Umbilical cord (tissue), 2 donors: Measurements from ENCODE around the gene PIGO. TPM values are rescaled to one million over a fixed set of nuclear protein-coding genes. Genes with fewer than 3 reads are reported as not detected.
A peak's percentile ranks its signal among the peaks of the same experiment; 100 is the strongest.

Source experiments
- DNase-seq: peaks from one replicate; pipeline ENCODE4 v3.0.0-alpha.2; 2015; ENCODE audit warnings: low spot score
- total RNA-seq: library from RNA; depleted of rRNA; stranded (reverse); fragments of >200 nt; gene quantifications from one replicate; pipeline ENCODE4 v1.2.3, GENCODE V29; 2014; ENCODE audit warnings: low replicate concordance; ENCODE audit not compliant: insufficient read depth

Gene PIGO
- total RNA-seq, 1 donor from 2014 or later: 3.9 TPM

DNA sequence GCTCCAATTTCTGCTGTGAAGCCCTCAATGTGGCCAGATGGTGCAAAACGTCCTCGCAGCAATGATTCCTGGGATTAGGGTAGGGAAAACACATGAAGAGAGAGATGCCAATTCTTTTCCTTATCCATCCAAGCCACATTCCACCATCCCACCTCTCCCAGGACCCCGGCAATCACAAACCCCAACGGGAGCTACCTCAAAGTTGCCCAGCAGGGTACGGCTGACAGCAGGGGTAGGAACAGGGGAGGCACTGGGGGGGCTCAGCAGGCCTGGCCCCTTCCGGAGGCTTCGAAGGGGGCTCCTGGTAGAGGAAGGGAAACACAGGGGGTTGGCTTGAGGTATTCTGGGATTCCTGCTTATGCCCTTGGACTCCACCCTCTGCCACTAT, 9.9 kb upstream of the PIGO start:
- no peak for DNase-seq

DNA sequence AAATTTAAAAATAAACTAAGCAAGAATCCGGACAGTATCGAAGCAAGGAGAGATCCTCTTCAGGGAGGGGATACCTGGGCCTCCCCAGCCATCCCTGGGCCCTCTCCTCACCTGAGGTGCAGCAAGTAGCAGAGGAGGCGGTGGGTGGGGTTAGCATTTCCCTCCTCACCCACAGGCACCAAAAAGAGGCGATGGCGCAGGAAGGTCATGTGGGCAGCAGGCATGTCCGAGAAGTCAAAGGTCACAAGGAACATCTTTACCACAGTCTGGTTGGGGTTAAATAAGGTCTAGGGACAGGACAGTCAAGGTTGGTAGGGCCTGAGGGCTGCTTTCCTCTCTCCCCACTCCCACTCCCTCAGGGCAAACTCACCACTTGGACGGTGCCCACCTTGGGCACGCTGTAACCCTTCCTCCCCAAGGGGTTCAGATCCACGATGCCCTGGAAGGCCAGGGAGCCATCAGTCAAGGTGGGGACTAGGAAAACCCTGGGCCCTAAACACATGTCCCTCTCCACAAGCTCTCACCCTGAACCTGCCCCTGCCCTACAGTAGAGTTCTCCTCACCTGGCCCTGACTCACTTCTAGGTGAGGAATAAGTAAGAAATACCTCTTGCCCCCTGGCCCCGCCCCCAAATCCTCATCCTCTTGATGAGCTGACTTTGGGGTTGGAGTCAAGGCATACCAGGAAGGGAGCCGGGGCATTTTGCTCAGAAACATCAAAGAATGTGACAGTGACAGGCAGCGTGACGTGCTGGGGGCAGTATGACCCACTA, 9.4 kb upstream of the PIGO start:
- DNase-seq: no peak

DNA sequence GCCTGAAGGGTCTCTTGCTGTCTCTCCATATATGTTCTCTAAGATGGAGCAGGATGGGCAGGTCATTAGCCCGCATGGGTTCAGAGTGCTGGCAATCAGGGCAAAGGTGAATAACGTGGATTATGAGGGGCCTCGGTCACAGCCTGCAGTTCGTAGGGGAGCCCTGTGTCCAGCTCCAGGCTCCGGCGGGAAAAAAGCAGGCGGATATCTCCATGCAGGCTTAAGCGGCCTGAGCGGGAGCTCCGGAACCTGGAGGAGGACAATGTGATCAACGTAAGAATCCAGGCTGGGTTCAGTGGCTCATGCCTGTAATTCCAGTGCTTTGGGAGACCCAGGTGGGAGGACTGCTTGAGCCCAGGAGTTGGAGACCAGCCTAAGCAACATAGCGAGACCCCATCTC, 8.7 kb upstream of the PIGO start:
- DNase-seq: no peak

DNA sequence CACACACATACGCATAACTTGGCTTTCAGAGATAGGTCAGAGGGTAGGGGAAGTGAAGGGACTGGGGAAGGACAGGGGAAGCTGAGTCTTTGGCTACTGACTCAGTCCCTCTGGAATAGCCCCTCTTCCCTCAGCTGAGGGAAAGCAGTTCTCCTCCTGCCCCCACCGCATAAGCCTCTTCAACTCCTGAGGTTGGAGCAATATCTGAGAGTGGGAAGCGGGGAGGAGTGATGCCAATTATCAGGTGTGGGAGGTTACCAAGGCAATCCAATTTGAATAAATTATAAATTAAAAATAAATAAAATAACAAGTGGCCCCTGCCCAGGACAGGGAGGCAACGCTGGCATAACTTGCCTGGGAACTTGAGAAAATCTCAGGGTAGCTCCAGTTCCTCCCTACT, 8.2 kb upstream of the PIGO start:
- DNase-seq: no peak

DNA sequence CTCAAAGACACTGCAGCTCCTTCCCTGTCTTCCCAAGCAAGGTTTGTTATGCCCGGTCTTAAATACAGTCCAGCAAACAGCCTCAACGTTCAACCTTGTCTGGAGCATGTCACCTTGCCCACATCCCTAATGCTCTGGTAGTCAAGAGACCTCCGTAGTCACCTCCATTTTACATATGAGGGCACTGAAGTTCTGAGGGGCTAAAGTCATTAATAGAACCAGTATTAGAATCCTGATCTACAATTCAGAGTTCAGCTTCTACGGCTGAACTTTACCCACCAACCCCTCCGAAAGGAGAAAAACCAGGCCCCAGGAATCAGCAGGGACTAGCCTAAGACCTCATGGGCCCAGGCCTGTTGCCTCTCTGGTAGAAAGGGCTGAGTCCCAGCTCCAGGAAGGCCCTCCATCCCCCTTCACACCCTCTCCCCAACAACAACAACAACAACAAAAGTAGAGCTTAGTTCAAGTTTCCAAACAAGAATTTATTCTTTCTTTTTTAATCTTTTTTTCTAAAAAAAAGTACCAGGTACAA, 7.3 kb upstream of the PIGO start:
- DNase-seq: no peak

DNA sequence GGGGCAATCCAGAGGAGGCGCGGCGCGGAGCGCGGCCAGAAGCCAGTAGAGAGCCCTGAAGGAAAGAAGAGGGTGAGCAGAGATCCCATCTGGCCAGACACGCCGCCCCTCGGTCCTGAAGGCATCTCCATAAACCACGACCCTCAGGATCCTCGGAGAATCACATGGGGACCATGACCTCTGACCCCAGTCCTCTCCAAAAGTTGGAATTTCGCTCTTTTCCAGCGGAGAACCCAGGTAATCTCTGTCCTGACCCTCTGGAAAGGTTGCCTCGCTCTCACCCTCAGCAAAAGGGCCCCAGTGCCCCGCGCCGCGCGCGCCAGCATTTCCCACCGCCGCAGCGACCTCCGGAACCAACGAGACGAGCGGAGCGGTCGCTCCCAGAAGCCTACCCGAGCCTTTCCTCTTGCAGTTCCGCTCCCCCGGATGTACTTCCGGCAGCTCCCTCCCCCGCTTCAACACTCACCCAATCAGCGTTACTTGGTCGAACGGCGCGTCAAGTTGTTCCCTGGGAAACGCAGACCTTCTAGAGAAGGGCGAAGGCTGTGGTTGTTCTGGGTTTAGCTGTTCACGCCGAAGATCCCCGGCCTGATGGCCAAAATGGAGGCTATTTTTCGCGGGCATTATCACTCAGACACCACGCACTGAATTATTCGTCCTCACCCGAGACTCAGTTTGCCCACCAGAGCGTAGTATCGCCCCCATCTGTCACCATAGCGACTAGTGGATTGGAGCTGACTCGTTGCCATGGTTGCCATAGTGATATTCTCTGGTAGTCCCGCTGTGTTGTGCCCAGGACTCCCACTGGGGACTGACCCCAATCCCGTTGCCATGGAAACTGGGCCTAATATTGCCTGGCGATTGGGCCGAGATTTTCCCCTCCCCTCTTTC, 6.6 kb upstream of the PIGO start, which contains the start of gene STOML2:
Gene STOML2, minus strand, starts transcription at position 363 of the 891 bp plus-strand sequence. Its CDS starts 37 bp downstream, at position 326.
- peak; percentile 99 for DNase-seq

DNA sequence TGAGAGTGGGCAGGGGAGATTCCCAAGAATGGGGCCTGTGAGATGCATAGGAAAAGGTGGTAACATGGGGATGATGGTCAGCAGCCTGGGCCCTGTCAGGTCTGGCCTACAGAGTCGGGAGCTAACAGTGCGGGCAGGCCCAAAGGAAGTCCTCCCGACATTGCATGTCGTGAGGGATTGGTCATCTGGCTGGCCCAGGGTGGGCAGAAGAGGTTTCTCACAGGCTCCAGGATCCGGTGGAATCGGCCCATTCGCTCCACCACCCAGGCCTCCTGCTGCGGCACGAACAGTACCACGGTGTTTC, 6.0 kb upstream of the PIGO start:
- DNase-seq: no peak

DNA sequence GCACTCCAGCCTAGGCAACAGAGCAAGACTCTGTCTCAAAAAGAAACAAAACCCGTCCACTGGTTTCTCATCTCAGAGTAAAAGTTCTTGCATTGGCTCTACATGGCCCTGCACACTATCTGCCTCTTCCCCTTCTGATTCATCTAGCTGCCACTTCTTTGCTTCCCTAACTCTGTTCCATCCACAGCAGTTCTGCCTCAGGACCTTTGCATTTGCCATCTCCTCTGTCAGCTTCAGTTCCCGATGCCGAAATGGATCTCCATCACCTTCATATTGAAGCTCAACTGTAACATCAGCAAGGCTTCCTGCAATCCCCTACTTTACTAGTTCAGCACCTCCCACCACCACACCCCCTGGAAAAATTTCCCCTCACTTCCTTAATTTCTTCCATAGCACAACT, 1.2 kb upstream of the PIGO start:
- no peak for DNase-seq

DNA sequence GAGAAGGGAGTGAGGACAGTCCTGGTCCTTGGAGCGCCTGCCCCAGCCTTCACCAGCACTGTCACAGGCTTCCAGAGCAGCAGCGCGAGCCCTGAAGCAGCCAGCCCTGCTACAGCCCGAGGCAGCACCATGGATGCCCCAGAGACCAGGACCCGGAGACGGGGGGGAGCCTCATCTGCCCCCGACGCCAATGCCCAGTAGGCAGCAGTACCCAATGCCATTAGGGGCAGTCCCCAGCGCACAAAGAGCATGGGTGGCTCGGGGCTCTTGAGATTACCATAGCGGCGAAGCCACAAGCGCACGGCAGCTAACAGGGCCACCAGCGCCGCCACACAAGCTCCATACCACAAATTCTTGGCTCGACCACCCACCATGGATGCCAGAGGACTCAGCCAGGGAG, 4.9 kb downstream of the PIGO start:
- no peak for DNase-seq

DNA sequence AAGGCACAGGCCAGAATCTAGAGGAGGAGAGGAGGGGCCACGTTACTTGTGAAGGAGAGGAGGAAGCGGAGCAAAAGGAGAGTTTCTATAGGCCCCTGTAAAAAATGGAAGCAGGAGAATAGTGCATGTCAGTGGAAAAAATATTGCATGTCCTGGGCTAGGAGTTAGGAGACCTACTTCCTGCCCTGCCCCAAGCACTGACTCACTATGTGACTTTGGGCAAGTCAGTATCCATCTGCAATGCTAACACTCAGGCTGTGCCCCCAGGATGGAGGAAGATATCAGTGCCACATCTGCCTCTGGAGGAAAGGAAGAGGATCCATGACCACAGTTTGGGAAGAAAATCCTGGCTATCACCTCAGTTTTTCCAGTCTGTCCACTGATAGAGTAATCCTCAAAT, 7.0 kb downstream of the PIGO start:
- no peak for DNase-seq

DNA sequence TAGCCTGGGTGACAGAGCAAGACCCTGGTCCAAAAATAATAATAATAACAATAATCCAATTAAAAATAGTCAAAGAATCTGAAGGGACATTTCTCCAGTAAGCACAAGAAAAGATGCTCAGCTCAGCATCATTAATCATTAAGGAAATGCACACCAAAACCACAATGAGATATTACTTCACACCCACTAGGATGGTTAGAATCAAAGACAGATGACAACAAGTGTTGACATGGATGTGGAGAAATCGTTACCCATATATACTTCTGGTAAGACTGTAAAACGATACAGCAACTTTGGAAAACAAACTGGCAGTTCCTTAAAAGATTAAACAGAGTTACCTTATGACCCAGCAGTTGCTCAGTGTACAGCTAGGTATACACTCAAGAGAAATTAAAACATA, 11.3 kb downstream of the PIGO start:
- no peak for DNase-seq

DNA sequence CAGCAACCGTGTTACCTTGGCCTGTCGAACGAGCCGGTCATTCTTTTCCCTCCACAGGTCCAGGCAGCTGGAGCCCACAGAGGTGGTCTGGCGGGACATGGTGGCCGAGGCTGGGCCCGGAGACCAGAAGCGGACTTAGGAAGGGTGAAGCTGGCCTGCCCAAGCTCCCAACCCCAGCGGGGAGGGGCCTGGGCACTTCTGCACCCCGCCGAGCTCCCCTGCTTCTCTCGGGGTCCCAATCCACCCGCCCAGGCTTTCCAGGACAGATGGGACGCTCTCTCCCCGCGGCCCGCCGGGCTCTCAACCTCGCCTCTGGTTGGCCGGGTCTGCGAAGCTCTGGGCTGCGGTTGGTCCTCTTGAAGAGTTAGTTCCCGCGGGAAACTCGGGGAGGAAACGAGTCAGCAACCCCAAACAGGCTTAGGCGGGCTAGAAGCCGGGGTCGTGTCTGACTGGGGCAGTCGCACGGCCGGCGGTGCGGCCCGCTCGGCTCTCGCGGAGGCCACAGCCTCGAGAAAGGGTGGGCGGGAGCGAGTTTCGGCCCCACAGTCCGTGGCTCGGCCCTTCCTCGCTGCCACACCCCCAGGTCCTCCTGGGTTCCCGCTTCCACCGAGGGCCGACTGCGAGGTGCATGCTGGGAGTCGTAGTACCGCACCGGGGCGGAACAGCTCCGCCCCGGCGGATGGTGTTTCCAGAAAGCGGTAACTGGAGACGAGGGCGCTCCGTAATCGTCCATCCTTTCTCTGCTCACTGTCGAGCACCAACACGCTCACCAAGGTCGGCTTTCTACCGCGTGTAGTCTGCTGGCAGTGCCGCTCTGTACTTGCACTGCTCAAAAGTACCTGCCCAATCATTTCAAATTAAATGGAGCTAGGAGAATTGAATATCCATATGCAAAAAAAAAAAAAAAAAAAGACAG, 16.7 kb downstream of the PIGO start, which contains the start of gene FANCG:
Gene FANCG, minus strand, starts transcription at position 517 of the 916 bp plus-strand sequence. Its CDS starts 418 bp downstream, at position 99.
- peak; percentile 97 for DNase-seq

DNA sequence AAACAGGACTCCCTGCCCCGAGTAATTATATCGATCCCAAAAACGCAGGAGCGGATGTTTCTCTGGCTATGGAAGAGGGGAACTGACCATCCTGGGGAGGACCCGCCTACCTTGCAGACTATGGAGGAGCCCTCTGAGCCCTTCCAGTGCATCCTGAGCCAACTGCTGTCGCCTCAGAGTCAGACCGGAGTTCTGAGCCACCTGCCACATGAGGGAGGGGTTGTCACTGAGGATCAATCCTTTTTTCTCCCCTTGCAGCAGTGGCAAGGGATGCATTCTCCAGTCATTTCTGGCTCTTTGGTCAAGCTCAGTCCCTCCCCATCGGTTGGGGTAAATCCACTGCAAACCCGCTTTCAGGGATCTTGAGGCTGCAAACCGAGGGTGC, 17.4 kb downstream of the PIGO start:
- no peak for DNase-seq

DNA sequence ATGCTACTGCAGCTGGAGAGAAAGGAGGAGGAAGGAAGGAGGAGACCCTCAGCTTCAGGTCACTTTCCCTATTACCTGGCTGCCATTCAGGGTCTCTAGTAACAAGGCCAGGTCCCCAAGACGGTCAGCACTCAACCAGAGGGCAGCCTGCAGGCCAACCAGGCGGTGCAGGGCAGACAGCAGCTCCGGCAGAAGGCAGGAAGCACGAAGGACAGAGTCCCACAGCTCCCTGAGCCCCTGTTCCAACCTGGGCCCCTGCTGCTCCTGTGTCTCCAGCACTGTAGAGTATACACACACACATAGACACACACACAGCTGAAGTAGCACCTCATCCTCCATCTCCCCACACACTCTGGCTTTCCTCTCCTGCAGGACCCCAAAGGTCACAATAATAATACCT, 18.3 kb downstream of the PIGO start:
- no peak for DNase-seq

DNA sequence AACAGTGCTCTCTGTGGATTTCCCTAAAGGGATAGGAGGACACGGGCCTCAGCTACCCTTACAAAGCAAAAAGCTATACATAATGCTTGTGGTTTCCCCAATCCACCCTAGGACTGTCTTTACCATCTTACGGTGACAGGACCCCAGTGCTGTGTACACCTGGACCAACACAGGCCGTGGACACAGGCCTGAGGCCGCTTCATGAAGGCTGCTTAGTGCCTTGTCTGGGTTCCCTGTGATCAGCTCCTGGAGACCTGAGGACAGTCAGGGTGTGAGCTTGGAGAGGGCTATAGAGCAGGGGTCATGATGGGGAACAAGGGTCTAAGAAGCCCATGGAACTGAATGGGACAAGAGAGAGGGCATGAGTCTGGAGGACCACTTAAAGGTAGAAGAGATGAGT, 19.5 kb downstream of the PIGO start:
- no peak for DNase-seq

DNA sequence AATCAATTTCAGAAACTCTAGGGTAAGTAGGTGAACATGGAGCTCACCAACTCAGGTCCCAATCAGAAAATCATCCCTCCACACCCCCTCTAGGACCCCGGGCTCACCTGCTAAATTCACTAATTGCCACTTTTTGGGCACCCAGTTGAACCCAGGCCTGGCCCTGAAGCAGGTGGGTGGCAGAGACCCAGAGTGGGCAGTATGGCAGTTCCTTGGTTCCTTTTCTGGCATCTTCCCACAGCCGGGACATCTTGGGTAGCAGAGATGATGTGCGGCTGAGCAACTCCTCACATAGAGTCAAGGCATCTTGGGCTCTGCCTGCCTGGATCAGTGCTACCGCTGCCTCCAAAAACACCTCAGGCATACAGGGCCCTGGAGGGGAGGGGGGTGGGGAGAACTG, 21.0 kb downstream of the PIGO start:
- DNase-seq: no peak

DNA sequence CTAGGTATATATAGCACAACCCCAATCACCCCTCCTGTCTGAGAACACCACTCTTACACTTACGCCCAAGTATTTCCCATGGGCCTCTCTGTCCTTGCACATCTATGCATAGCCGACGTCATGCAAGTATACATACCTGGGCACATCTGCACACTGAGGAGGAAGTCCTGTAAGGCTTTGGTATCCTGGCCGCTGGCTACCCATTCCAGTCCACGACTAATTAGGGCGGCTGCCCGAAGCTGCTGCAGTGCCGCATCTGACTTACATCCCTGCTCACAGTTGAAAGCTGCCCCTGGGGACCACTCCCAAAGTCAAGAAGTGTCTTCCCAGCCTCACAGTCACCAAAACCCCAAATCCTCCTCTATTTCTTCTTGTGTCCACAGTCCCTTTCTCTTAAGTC, 21.6 kb downstream of the PIGO start:
- no peak for DNase-seq

DNA sequence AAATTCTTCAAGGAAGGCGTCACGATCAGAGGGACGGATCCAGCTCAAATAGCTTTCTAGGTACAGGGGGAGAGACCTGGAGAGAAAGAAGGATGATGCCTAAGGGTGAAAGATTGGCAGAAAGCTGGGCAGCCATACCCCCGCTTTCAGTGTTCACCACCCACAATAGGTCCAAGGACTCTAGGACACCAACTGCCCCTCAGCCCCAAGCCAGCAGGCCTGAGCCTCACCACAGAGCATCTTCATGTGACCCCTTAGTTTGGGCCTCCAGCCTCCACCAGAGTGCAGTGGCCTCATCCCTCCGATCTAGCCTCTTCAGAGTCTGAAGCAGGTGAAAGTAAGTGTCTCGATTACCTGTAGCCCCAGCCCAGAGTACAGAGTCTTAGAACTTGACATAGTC, 22.2 kb downstream of the PIGO start:
- no peak for DNase-seq

DNA sequence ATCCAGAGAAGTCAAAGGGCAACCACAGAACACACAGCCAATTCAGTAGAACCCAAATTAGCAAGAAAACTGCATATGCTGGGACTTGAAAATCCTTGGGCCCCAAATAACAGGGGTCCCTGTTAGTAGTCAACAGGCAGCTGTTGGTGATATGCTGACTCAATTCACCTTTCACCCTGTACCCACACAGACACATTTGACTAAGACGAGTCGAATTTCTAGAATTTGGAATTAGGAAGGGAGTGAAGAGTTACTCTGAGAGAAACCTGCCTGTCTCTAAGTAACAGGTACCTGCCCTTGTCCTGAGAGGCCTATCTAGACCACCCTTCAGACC, 23.1 kb downstream of the PIGO start:
- DNase-seq: no peak

DNA sequence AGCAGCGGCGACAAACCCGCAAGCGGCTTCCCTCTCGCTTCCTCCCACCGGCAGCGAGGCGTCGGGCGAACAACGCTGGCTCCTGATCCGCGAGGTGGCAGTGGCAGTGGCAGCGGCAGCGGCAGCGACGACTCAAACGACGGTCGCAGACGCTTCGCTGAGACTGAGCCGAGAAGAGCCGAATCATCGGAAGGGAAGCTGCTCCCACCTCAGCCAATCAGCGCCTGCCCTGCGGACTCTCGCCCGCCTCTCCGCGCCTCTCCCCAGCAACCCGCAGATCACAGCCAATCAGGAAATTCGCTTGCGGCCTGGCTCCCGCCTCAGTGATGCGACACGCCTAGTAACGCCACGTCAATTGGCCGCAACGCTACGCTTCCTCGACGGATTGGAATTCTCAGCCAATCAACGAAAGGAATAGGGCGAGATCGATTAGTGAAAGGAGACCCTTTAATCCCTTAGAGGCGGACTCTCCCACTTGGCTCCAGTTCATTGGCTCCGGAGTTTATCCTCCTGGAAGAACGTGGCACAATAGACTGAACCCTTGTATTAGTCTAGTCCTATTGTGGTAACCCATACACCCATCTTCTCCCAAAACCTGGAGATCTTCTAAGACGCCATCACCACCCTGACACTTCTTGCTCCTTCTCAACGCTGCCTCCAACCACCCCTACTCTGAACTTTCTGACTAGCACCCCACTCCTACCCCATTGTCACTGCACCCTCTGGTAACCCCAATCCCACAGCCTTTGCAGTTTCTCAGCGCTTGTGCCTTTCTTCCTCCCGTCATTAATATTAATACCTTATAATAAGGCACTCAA, 23.7 kb downstream of the PIGO start, which contains the start of gene VCP:
Gene VCP, minus strand, starts transcription at position 165 of the 818 bp plus-strand sequence. CDS start 272 bp downstream, outside the sequence.
- DNase-seq: peak; percentile 100
